HepG2 (cell line): ENCODE results near the gene C20orf141. TPM values are rescaled to one million over a fixed set of nuclear protein-coding genes. Genes with fewer than 3 reads are reported as not detected.

Experiments
- ELF4 ChIP-seq: sonication (generic); formaldehyde crosslinking; IDR thresholded peaks from 2 replicates; pipeline ENCODE4 v1.5.0; 2020; ENCODE audit warnings: missing genetic modification reagents, mild to moderate bottlenecking, moderate library complexity, borderline replicate concordance
- FOXA1 ChIP-seq, 2 experiments: fragments of 450-650 bp in 1 of 2; sonication (generic) in 1 of 2; formaldehyde crosslinking in 1 of 2; IDR thresholded peaks; 2 replicates each; pipeline versions ENCODE4 v1.4.0 to v1.6.1; 2016 to 2020; ENCODE audit warnings: missing genetic modification reagents in 1 of 2
- HMGA1 ChIP-seq: sonication (generic); formaldehyde crosslinking; conservative IDR thresholded peaks from 2 replicates; pipeline ENCODE4 v1.4.0; 2020; ENCODE audit warnings: missing genetic modification reagents
- NONO ChIP-seq, 2 experiments: fragments of 450-650 bp in 1 of 2; sonication (generic) in 1 of 2; formaldehyde crosslinking in 1 of 2; IDR thresholded peaks in 1 of 2; conservative IDR thresholded peaks in 1 of 2; 2 replicates each; pipeline versions ENCODE4 v1.6.1 to v1.8.0; 2017 to 2022; ENCODE audit warnings: mild to moderate bottlenecking in 1 of 2, missing genetic modification reagents in 1 of 2, moderate library complexity in 1 of 2
- REL ChIP-seq: sonication (generic); formaldehyde crosslinking; conservative IDR thresholded peaks from 2 replicates; pipeline ENCODE4 v1.8.0; 2022; ENCODE audit warnings: mild to moderate bottlenecking, missing genetic modification reagents, moderate library complexity
- SIN3B ChIP-seq: fragments of 150-350 bp; IDR thresholded peaks from 2 replicates; pipeline ENCODE4 v1.6.1; 2014; ENCODE audit warnings: low read length
- TEF ChIP-seq: sonication (generic); formaldehyde crosslinking; IDR thresholded peaks from 2 replicates; pipeline ENCODE4 v1.5.0; 2020; ENCODE audit warnings: missing genetic modification reagents
- TRAFD1 ChIP-seq: sonication (generic); formaldehyde crosslinking; IDR thresholded peaks from 2 replicates; pipeline ENCODE4 v1.5.1; 2020; ENCODE audit warnings: missing genetic modification reagents, mild to moderate bottlenecking, borderline replicate concordance
- ZFP41 ChIP-seq: sonication (generic); formaldehyde crosslinking; IDR thresholded peaks from 2 replicates; pipeline ENCODE4 v1.4.0; 2020; ENCODE audit warnings: mild to moderate bottlenecking, missing genetic modification reagents, borderline replicate concordance
- ZNF230 ChIP-seq: sonication (generic); formaldehyde crosslinking; IDR thresholded peaks from 2 replicates; pipeline ENCODE4 v1.4.0; 2020; ENCODE audit warnings: mild to moderate bottlenecking, missing genetic modification reagents
- ZNF337 ChIP-seq: sonication (generic); formaldehyde crosslinking; IDR thresholded peaks from 2 replicates; pipeline ENCODE4 v1.5.1; 2020; ENCODE audit warnings: missing genetic modification reagents, low read depth, mild to moderate bottlenecking, borderline replicate concordance
- ZNF460 ChIP-seq: sonication (generic); formaldehyde crosslinking; IDR thresholded peaks from 2 replicates; pipeline ENCODE4 v1.5.1; 2020; ENCODE audit warnings: missing genetic modification reagents, mild to moderate bottlenecking, borderline replicate concordance
- ZNF670 ChIP-seq: sonication (generic); formaldehyde crosslinking; IDR thresholded peaks from 2 replicates; pipeline ENCODE4 v1.8.0; 2022; ENCODE audit warnings: mild to moderate bottlenecking, missing genetic modification reagents, borderline replicate concordance
- polyA plus RNA-seq, 8 experiments: library from polyadenylated mRNA; depleted of rRNA in 3 of 8; stranded (reverse) in 7 of 8; unstranded in 1 of 8; fragments of >200 nt; fragmentation: Illumina TruSeq in 4 of 8; extraction: Trizol in 4 of 8; gene quantifications; 2 replicates each; pipeline versions ENCODE4 v1.2.1 to v1.2.3, GENCODE V29; 2011 to 2016; ENCODE audit warnings: low read depth in 4 of 8, missing spikeins in 1 of 8, mixed read lengths in 1 of 8; ENCODE audit not compliant: insufficient read depth in 1 of 8
- total RNA-seq, 5 experiments: library from RNA; depleted of rRNA; stranded (reverse); fragments of >200 nt; fragmentation: Illumina TruSeq; extraction: Trizol; gene quantifications; 2 replicates each; pipeline ENCODE4 v1.2.3, GENCODE V29; 2016; ENCODE audit warnings: low read depth in 1 of 5
- TF ChIP-seq, protein P1 (sequence below): sonication (generic); formaldehyde crosslinking; IDR thresholded peaks from 2 replicates; pipeline ENCODE4 v1.5.0; 2020; ENCODE audit warnings: mild to moderate bottlenecking, missing genetic modification reagents
- TF ChIP-seq, protein P2 (sequence below): sonication (generic); formaldehyde crosslinking; IDR thresholded peaks from 2 replicates; pipeline ENCODE4 v1.4.0; 2020; ENCODE audit warnings: missing genetic modification reagents
- TF ChIP-seq, protein P3 (sequence below): sonication (generic); formaldehyde crosslinking; conservative IDR thresholded peaks from 2 replicates; pipeline ENCODE4 v1.8.0; 2022; ENCODE audit warnings: low read depth, missing genetic modification reagents

Gene C20orf141
- total and polyA plus RNA-seq, 2 of the 13 experiments (the other 11 are each of a cell fraction or from before 2014, with no cell fraction given), result not detected

- TF ChIP-seq TRAFD1 (CRISPR knock-in tag), result no peak; the same call in 1 of the 2 replicates
- peak; percentile 77; the same call in 1 of the 2 replicates for TF ChIP-seq REL (CRISPR knock-in tag)
- TF ChIP-seq ZNF337, result no peak
- TF ChIP-seq ZFP41 (CRISPR knock-in tag), result peak; percentile 74
- TF ChIP-seq, protein P1, sequence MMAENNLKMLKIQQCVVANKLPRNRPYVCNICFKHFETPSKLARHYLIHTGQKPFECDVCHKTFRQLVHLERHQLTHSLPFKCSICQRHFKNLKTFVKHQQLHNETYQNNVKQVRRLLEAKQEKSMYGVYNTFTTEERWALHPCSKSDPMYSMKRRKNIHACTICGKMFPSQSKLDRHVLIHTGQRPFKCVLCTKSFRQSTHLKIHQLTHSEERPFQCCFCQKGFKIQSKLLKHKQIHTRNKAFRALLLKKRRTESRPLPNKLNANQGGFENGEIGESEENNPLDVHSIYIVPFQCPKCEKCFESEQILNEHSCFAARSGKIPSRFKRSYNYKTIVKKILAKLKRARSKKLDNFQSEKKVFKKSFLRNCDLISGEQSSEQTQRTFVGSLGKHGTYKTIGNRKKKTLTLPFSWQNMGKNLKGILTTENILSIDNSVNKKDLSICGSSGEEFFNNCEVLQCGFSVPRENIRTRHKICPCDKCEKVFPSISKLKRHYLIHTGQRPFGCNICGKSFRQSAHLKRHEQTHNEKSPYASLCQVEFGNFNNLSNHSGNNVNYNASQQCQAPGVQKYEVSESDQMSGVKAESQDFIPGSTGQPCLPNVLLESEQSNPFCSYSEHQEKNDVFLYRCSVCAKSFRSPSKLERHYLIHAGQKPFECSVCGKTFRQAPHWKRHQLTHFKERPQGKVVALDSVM (CRISPR knock-in tag), result 0 out of 2 replicates have a peak, but pooled peaks have one; percentile 33
- peak; percentile 92; the same call in 1 of the 2 replicates for TF ChIP-seq TEF (CRISPR knock-in tag)
- TF ChIP-seq, protein P2, sequence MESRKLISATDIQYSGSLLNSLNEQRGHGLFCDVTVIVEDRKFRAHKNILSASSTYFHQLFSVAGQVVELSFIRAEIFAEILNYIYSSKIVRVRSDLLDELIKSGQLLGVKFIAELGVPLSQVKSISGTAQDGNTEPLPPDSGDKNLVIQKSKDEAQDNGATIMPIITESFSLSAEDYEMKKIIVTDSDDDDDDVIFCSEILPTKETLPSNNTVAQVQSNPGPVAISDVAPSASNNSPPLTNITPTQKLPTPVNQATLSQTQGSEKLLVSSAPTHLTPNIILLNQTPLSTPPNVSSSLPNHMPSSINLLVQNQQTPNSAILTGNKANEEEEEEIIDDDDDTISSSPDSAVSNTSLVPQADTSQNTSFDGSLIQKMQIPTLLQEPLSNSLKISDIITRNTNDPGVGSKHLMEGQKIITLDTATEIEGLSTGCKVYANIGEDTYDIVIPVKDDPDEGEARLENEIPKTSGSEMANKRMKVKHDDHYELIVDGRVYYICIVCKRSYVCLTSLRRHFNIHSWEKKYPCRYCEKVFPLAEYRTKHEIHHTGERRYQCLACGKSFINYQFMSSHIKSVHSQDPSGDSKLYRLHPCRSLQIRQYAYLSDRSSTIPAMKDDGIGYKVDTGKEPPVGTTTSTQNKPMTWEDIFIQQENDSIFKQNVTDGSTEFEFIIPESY (CRISPR knock-in tag), result peak; percentile 82
- peak; percentile 98 for TF ChIP-seq ZNF230 (CRISPR knock-in tag)
- peak; percentile 97 for TF ChIP-seq ZNF670
- TF ChIP-seq, protein P3, sequence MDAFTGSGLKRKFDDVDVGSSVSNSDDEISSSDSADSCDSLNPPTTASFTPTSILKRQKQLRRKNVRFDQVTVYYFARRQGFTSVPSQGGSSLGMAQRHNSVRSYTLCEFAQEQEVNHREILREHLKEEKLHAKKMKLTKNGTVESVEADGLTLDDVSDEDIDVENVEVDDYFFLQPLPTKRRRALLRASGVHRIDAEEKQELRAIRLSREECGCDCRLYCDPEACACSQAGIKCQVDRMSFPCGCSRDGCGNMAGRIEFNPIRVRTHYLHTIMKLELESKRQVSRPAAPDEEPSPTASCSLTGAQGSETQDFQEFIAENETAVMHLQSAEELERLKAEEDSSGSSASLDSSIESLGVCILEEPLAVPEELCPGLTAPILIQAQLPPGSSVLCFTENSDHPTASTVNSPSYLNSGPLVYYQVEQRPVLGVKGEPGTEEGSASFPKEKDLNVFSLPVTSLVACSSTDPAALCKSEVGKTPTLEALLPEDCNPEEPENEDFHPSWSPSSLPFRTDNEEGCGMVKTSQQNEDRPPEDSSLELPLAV (CRISPR knock-in tag), result peak; percentile 90
- TF ChIP-seq SIN3B, result peak; percentile 46; the same call in 1 of the 2 replicates
- TF ChIP-seq ELF4 (CRISPR knock-in tag), result peak; percentile 89
- no peak for TF ChIP-seq HMGA1
- TF ChIP-seq FOXA1 (IDR thresholded peaks at IDR 0.05), result no peak
- TF ChIP-seq FOXA1 (CRISPR knock-in tag; IDR thresholded peaks at IDR 0.05), result peak; percentile 16; the same call in 1 of the 2 replicates
- TF ChIP-seq ZNF460 (CRISPR knock-in tag), result 0 out of 2 replicates have a peak, but pooled peaks have one; percentile 44
- no peak for TF ChIP-seq NONO (IDR thresholded peaks at IDR 0.05)
- TF ChIP-seq NONO (CRISPR knock-in tag; conservative IDR thresholded peaks at IDR 0.05), result peak; percentile 98
Observed at GRCh38 chr20:2840138-2840966, 25.6 kb downstream of the C20orf141 start, which contains the start of the genes PCED1A and VPS16 (continued).
